ENCODE data around the gene ETS1. TPM values are rescaled to one million over a fixed set of nuclear protein-coding genes. Genes with fewer than 3 reads are reported as not detected.
A peak's percentile ranks its signal among the peaks of the same experiment; 100 is the strongest.

The ETS1 gene
- polyA plus RNA-seq, 1 donor (not counting 4 experiments of a cell fraction or from before 2014, with no cell fraction given), result 41.0 TPM

DNA sequence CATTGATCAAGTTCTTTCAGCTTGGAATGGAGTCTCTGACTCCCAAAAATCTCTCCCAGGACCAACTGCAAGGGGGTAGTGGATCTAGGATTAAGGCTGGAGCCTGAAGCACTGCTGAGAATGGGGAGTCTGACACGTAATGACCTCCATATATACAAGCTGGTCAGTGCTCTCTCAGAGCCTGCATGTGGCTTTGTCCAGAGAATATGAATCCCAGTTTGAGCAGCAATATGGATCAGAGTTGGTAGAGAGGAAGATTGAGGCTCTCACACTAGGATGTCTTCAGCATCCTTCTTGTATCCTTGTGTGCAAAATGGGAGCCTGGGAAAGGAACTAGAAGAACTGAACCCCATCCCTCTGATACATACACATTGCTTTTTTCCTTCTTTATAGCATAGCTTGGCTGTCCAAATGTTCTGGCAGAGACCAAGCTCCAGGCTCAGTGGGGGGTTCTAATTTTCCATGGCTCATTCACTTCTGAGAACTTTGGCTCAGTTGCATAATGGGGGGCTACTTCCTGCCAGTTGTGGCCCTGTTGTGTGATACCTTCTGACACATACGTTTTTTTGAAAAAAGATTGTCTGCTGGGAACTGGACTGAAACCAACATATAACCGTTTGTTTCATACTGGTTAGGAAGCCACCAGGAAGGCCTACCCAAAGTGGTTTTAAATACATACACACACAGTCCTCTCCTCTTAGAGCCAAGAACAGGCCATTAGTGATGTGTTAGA, 138.2 kb downstream of the ETS1 start:
- Histone ChIP-seq H3K4me3 (ENCODE audit: control insufficient read depth in 2 of 3, extremely low read depth in 1 of 3, insufficient read depth in 2 of 3, low read depth in 1 of 3, low read length in 3 of 3) (no peak overlapping the region), H3K27me3 (ENCODE audit: control insufficient read depth, extremely low read depth, insufficient read depth, low read length) (no peaks in the 10 kb centered on the region), H3K9me3 (ENCODE audit: control insufficient read depth, low read depth, low read length) (no peaks in the 10 kb centered on the region), H3K27ac (ENCODE audit: control insufficient read depth, insufficient read depth, low read length) (peak overlapping the region; percentile 62), H4K20me1 (ENCODE audit: control insufficient read depth, extremely low read depth, insufficient read depth, low read length) (no peaks in the 10 kb centered on the region), H3K79me2 (ENCODE audit: control insufficient read depth, insufficient read depth, low read length) (no peaks in the 10 kb centered on the region), H3K36me3 (ENCODE audit: control insufficient read depth in 2 of 2, extremely low read depth in 1 of 2, insufficient read depth in 2 of 2, low read length in 2 of 2) (no peaks in the 10 kb centered on the region), H3K4me1 (ENCODE audit: control insufficient read depth, extremely low read depth, insufficient read depth, low read length) (peaks cover 31% of the 10 kb centered on the region), H3K4me2 (ENCODE audit: control insufficient read depth, extremely low read depth, insufficient read depth, low read depth, low read length) (peak overlapping the region; percentile 61), H2AFZ (ENCODE audit: control insufficient read depth, low read length) (no peak overlapping the region), H3K9me1 (ENCODE audit: control insufficient read depth, extremely low read depth, insufficient read depth, low read length) (no peaks in the 10 kb centered on the region), H3K9ac (ENCODE audit: control insufficient read depth, extremely low read depth, insufficient read depth, low read length) (peak overlapping the region; percentile 59)
- FAIRE-seq (no peak), DNase-seq (ENCODE audit: low read depth, low spot score) (no peak)
- no peak for TF ChIP-seq EZH2 (IDR thresholded peaks at IDR 0.05; ENCODE audit: low read length)
- TF ChIP-seq, protein P1, sequence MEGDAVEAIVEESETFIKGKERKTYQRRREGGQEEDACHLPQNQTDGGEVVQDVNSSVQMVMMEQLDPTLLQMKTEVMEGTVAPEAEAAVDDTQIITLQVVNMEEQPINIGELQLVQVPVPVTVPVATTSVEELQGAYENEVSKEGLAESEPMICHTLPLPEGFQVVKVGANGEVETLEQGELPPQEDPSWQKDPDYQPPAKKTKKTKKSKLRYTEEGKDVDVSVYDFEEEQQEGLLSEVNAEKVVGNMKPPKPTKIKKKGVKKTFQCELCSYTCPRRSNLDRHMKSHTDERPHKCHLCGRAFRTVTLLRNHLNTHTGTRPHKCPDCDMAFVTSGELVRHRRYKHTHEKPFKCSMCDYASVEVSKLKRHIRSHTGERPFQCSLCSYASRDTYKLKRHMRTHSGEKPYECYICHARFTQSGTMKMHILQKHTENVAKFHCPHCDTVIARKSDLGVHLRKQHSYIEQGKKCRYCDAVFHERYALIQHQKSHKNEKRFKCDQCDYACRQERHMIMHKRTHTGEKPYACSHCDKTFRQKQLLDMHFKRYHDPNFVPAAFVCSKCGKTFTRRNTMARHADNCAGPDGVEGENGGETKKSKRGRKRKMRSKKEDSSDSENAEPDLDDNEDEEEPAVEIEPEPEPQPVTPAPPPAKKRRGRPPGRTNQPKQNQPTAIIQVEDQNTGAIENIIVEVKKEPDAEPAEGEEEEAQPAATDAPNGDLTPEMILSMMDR (optimal IDR thresholded peaks at IDR 0.05 in 1 of 3, IDR thresholded peaks at IDR 0.05 in 1 of 3, conservative IDR thresholded peaks at IDR 0.05 in 1 of 3; ENCODE audit: extremely low read depth in 1 of 3, insufficient read depth in 2 of 3, low read length in 3 of 3), result no peak
- dilution Hi-C loops (cut with MboI; ENCODE audit: extremely low pct_ligation_motif_present, low sequenced_read_pairs), result no loop called here

DNA sequence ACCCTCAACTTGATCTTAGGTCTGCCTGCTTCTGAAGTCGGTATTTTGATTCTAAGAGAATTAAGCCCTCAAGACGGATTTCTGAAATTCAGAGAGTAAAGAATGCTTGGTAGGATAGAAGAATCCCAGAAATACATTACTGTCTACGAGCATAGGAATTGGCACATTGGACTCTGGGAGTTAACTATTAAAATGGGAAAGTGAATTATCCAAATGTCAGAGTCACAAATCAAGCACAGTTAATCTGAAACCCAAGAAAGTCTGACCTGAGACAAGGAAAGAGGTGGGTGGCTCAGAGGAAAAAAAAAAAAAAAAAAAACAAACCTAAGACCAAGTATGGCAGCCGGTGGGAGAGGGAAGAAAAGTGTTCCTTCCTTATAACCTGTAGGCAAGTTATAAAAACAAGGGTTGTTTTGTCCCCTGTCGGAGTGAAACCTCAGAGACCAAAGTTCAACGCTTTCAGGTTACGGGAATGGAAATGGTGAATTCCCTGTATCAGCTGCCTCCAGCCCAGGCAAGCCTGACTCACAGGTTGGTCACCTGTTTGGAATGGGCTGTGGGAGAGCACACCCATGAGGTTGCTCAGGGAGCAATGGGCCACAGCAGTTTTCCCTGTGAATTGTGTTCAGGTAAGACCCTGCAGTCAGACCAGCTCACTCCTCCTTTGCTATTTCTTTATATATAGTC, 139.0 kb downstream of the ETS1 start:
- TF ChIP-seq, protein P1 (optimal IDR thresholded peaks at IDR 0.05 in 1 of 3, IDR thresholded peaks at IDR 0.05 in 1 of 3, conservative IDR thresholded peaks at IDR 0.05 in 1 of 3; ENCODE audit: extremely low read depth in 1 of 3, insufficient read depth in 2 of 3, low read length in 3 of 3), result peak; percentile 18 to 71 (median 37)
- TF ChIP-seq EZH2 (IDR thresholded peaks at IDR 0.05; ENCODE audit: low read length), result no peak
- peak overlapping the region; percentile 31 for H2AFZ ChIP-seq (ENCODE audit: control insufficient read depth, low read length)
- FAIRE-seq (peak; percentile 97), DNase-seq (ENCODE audit: low read depth, low spot score) (peak; percentile 46)
- no peaks in the 10 kb centered on the region for H3K27me3 ChIP-seq (ENCODE audit: control insufficient read depth, extremely low read depth, insufficient read depth, low read length)
- no peaks in the 10 kb centered on the region for H3K36me3 ChIP-seq (ENCODE audit: control insufficient read depth in 2 of 2, extremely low read depth in 1 of 2, insufficient read depth in 2 of 2, low read length in 2 of 2)
- H3K9me1 ChIP-seq (ENCODE audit: control insufficient read depth, extremely low read depth, insufficient read depth, low read length), result no peaks in the 10 kb centered on the region
- dilution Hi-C loops (cut with MboI; ENCODE audit: extremely low pct_ligation_motif_present, low sequenced_read_pairs), result no loop called here
- H3K4me2 ChIP-seq (ENCODE audit: control insufficient read depth, extremely low read depth, insufficient read depth, low read depth, low read length), result peak overlapping the region; percentile 61
- no peaks in the 10 kb centered on the region for H4K20me1 ChIP-seq (ENCODE audit: control insufficient read depth, extremely low read depth, insufficient read depth, low read length)
- peaks cover 23% of the 10 kb centered on the region for H3K4me1 ChIP-seq (ENCODE audit: control insufficient read depth, extremely low read depth, insufficient read depth, low read length)
- H3K9me3 ChIP-seq (ENCODE audit: control insufficient read depth, low read depth, low read length), result no peaks in the 10 kb centered on the region
- peak overlapping the region; percentile 62 for H3K27ac ChIP-seq (ENCODE audit: control insufficient read depth, insufficient read depth, low read length)
- peak overlapping the region; percentile 59 for H3K9ac ChIP-seq (ENCODE audit: control insufficient read depth, extremely low read depth, insufficient read depth, low read length)
- no peaks in the 10 kb centered on the region for H3K79me2 ChIP-seq (ENCODE audit: control insufficient read depth, insufficient read depth, low read length)
- peak overlapping the region in 2 of 3 experiments; percentile 12 to 32 for H3K4me3 ChIP-seq (ENCODE audit: control insufficient read depth in 2 of 3, extremely low read depth in 1 of 3, insufficient read depth in 2 of 3, low read depth in 1 of 3, low read length in 3 of 3)

Measured in keratinocyte (primary cell).